GM12801 (cell line): ENCODE data around the gene ANHX.

Experiments
- TF ChIP-seq, protein P1 (sequence below): IDR thresholded peaks from one replicate; pipeline ENCODE4 v1.5.1; 2011; ENCODE audit warnings: control low read depth; ENCODE audit not compliant: insufficient read length; ENCODE audit errors: extremely low read depth

ANHX gene

DNA sequence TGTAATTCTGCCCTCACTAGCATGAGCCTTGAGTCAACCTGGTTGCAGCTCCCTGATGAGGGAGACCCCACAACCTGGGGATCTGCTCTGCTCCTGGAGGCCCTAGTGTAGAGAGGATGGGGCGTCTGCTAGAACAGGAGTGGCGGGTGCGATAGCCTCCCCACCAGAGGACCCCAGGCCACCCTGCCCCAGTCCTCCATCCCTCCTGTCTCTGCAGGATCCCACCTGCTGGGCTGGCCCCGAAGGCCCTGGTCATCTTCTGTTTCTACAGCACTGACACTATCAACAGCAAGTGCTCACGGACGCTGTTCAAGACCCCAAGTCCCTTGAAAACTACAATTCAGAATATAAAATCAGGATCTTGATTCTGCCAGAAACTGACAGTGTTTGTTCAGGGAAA lies 15.2 kb downstream of the ANHX start:
- TF ChIP-seq, protein P1, sequence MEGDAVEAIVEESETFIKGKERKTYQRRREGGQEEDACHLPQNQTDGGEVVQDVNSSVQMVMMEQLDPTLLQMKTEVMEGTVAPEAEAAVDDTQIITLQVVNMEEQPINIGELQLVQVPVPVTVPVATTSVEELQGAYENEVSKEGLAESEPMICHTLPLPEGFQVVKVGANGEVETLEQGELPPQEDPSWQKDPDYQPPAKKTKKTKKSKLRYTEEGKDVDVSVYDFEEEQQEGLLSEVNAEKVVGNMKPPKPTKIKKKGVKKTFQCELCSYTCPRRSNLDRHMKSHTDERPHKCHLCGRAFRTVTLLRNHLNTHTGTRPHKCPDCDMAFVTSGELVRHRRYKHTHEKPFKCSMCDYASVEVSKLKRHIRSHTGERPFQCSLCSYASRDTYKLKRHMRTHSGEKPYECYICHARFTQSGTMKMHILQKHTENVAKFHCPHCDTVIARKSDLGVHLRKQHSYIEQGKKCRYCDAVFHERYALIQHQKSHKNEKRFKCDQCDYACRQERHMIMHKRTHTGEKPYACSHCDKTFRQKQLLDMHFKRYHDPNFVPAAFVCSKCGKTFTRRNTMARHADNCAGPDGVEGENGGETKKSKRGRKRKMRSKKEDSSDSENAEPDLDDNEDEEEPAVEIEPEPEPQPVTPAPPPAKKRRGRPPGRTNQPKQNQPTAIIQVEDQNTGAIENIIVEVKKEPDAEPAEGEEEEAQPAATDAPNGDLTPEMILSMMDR: no peak

DNA sequence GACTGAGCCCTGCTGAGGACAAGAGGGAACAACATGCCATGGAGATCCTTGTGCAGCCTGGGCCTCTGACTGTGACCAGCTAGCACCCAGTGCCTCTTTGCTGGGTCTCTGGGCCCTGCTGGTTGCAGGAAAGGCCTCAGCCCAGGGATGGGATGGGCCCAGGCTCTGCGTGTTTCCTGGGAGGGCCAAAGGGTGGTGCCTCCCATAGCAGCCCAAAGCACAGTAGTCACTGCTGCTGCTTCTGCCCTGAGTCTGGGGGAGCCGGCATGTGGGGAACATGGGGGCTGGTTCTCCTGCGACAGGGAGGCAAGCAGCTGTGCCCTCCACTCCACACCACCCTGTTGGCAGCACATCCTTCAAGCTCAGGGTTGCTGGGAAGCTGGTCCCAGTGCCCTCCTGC lies 18.5 kb downstream of the ANHX start:
- TF ChIP-seq, protein P1: no peak

DNA sequence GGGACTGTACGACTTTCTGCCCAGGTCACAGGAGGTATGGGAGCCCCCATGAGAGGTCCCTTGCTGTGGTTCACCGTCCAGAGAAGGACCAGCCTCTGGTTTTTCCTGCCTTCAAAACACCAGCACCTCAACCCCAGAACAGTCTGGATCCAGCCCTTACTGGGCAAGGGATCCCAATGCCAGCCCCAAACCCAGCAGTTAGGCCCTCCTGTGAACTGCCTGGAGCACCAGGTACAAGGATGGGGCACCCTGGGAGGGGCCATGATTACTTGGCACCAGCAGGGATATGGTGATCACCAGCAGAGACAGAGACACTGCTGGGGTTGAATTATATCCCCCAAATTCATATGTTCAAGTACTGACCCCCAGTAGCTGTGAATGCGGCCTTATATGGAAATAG lies 20.0 kb downstream of the ANHX start:
- TF ChIP-seq, protein P1: no peak

DNA sequence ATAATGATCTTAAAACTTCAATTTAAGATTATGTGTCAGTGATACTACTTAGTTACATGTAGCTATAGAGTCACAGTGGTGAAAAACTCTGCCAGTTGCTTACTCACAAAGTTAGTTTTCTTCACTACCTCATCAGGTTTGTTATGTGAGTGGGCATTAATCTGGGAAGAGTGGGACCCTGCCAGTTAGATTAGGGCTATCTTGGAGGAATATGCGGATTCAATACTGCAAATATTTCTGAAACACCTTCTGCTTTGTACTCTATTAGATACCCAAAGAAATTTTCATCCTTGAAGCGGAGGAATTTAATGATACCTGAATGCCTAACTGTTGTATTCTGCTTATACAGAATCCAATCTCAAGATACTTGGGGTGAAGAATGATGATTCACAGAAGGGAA lies 29.3 kb downstream of the ANHX start:
- TF ChIP-seq, protein P1: no peak

DNA sequence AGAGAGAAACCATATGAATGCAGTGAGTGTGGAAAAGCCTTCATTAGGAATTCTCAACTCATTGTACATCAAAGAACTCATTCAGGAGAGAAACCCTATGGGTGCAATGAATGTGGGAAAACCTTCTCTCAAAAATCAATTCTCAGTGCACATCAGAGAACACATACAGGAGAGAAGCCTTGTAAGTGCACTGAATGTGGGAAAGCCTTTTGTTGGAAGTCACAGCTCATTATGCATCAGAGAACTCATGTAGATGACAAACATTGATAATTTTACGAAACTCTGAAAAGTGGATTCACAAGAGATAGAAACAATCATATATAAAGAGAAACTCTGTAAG lies 31.4 kb downstream of the ANHX start:
- TF ChIP-seq, protein P1: no peak

DNA sequence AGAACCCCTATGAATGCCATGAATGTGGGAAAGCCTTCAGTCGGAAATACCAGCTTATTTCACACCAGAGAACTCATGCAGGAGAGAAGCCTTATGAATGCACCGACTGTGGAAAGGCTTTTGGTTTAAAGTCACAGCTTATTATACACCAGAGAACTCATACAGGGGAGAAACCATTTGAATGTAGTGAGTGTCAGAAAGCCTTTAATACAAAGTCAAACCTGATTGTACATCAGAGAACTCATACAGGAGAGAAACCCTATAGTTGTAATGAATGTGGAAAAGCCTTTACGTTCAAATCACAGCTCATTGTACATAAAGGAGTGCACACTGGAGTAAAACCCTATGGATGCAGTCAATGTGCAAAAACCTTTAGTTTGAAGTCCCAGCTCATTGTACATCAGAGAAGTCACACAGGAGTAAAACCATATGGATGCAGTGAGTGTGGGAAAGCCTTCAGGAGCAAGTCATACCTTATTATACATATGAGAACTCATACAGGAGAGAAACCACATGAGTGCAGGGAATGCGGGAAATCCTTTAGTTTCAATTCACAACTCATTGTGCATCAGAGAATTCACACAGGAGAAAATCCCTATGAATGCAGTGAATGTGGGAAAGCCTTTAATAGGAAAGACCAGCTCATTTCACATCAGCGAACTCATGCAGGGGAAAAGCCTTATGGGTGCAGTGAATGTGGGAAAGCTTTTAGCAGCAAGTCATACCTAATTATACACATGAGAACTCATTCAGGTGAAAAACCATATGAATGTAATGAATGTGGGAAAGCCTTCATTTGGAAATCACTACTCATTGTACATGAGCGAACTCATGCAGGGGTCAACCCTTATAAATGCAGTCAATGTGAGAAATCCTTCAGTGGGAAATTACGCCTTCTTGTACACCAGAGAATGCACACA lies 32.1 kb downstream of the ANHX start:
- TF ChIP-seq, protein P1: no peak

DNA sequence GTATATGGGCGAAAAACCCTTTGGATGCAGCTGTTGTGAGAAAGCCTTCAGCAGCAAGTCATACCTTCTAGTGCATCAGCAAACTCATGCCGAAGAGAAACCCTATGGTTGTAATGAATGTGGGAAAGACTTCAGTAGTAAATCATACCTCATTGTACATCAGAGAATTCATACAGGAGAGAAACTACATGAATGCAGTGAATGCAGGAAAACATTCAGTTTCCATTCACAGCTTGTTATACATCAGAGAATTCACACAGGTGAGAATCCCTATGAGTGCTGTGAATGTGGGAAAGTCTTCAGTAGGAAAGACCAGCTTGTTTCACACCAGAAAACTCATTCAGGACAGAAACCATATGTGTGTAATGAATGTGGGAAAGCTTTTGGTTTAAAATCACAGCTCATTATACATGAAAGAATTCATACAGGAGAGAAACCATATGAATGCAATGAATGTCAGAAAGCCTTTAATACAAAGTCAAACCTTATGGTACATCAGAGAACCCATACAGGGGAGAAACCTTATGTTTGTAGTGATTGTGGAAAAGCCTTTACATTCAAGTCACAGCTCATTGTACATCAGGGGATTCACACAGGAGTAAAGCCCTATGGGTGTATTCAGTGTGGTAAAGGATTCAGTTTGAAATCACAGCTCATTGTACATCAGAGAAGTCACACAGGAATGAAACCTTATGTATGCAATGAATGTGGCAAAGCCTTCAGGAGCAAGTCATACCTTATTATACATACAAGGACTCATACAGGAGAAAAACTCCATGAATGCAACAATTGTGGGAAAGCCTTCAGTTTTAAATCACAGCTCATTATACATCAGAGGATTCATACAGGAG lies 33.0 kb downstream of the ANHX start:
- TF ChIP-seq, protein P1: no peak
